NT2/D1 (cell line): ENCODE measurements around the gene SLC25A1.

Source experiments
- DNase-seq: peaks from one replicate; pipeline ENCODE4 v3.0.0-alpha.2; 2011; ENCODE audit warnings: low read depth, low spot score
- H3K27me3 ChIP-seq: 2 replicates; pipeline ENCODE4 v1.6.0; 2011; ENCODE audit warnings: mild to moderate bottlenecking; ENCODE audit not compliant: insufficient read length, insufficient read depth
- H3K36me3 ChIP-seq: 2 replicates; pipeline ENCODE4 v1.6.1; 2011; ENCODE audit warnings: mild to moderate bottlenecking, low read length, mixed read lengths; ENCODE audit not compliant: insufficient read depth, insufficient read length
- H3K4me1 ChIP-seq: 2 replicates; pipeline ENCODE4 v1.5.1; 2011; ENCODE audit not compliant: insufficient read depth, insufficient read length
- H3K4me3 ChIP-seq: 2 replicates; pipeline ENCODE4 v1.5.1; 2011; ENCODE audit warnings: low read depth; ENCODE audit not compliant: insufficient read length
- H3K9ac ChIP-seq: 2 replicates; pipeline ENCODE4 v1.6.0; 2011; ENCODE audit warnings: low read depth; ENCODE audit not compliant: insufficient read length
- H3K9me3 ChIP-seq: 2 replicates; pipeline ENCODE4 v1.5.1; 2011; ENCODE audit warnings: mild to moderate bottlenecking, low read length; ENCODE audit not compliant: insufficient read depth
- SUZ12 ChIP-seq: IDR thresholded peaks from 2 replicates; pipeline ENCODE4 v1.6.1; 2011; ENCODE audit not compliant: insufficient read length, insufficient read depth; ENCODE audit errors: extremely low read depth
- YY1 ChIP-seq: IDR thresholded peaks from 2 replicates; pipeline ENCODE4 v1.6.1; 2011; ENCODE audit not compliant: insufficient read length, insufficient read depth
- ZNF274 ChIP-seq: IDR thresholded peaks from 2 replicates; pipeline ENCODE4 v1.6.1; 2011; ENCODE audit warnings: mild to moderate bottlenecking, low read depth, low read length

Gene SLC25A1

GRCh38 chr22:19222242-19223005, 43.9 kb upstream of the SLC25A1 start:
- no peaks in the 10 kb centered on the region for H3K27me3 ChIP-seq
- DNase-seq, result no peak
- H3K9me3 ChIP-seq, result no peaks in the 10 kb centered on the region
- H3K4me1 ChIP-seq, result peaks cover 2% of the 10 kb centered on the region
- no peak overlapping the region for H3K4me3 ChIP-seq
- TF ChIP-seq YY1 (no peak), SUZ12 (no peak), ZNF274 (no peak)
- peaks cover 62% of the 10 kb centered on the region for H3K36me3 ChIP-seq
- H3K9ac ChIP-seq, result no peak overlapping the region

- Histone ChIP-seq H3K4me1 (peaks cover 2% of the 10 kb centered on the region), H3K27me3 (no peaks in the 10 kb centered on the region), H3K4me3 (no peak overlapping the region), H3K9ac (no peak overlapping the region), H3K36me3 (peaks cover 62% of the 10 kb centered on the region), H3K9me3 (no peaks in the 10 kb centered on the region)
- TF ChIP-seq ZNF274 (no peak), YY1 (no peak), SUZ12 (no peak)
- no peak for DNase-seq
Measured at GRCh38 chr22:19220867-19221266, 42.3 kb upstream of the SLC25A1 start.

- DNase-seq, result no peak
- H3K36me3 ChIP-seq, result peaks cover 51% of the 10 kb centered on the region
- no peak overlapping the region for H3K4me3 ChIP-seq
Measured at GRCh38 chr22:19218541-19219233, 40.2 kb upstream of the SLC25A1 start.

GRCh38 chr22:19216579-19216978, 38.0 kb upstream of the SLC25A1 start:
- peaks cover 34% of the 10 kb centered on the region for H3K36me3 ChIP-seq
- no peaks in the 10 kb centered on the region for H3K4me1 ChIP-seq
- no peaks in the 10 kb centered on the region for H3K9me3 ChIP-seq
- DNase-seq, result no peak
- no peak for TF ChIP-seq SUZ12
- TF ChIP-seq ZNF274, result no peak
- no peak for TF ChIP-seq YY1
- no peaks in the 10 kb centered on the region for H3K27me3 ChIP-seq
- H3K9ac ChIP-seq, result no peak overlapping the region
- no peak overlapping the region for H3K4me3 ChIP-seq

More at GRCh38 chr22:19218541-19219233, 40.2 kb upstream of the SLC25A1 start:
- no peak for TF ChIP-seq YY1
- no peak for TF ChIP-seq ZNF274
- no peak for TF ChIP-seq SUZ12
- Histone ChIP-seq H3K4me1 (no peaks in the 10 kb centered on the region), H3K9ac (no peak overlapping the region), H3K27me3 (no peaks in the 10 kb centered on the region), H3K9me3 (no peaks in the 10 kb centered on the region)

GRCh38 chr22:19215360-19215759, 36.8 kb upstream of the SLC25A1 start:
- H3K27me3 ChIP-seq, result no peaks in the 10 kb centered on the region
- TF ChIP-seq ZNF274 (no peak), YY1 (no peak), SUZ12 (no peak)
- peaks cover 22% of the 10 kb centered on the region for H3K36me3 ChIP-seq
- H3K9ac ChIP-seq, result no peak overlapping the region
- DNase-seq, result no peak
- no peaks in the 10 kb centered on the region for H3K4me1 ChIP-seq
- H3K4me3 ChIP-seq, result no peak overlapping the region
- H3K9me3 ChIP-seq, result no peaks in the 10 kb centered on the region

- Histone ChIP-seq H3K27me3 (no peaks in the 10 kb centered on the region), H3K4me1 (no peaks in the 10 kb centered on the region), H3K9ac (no peak overlapping the region), H3K36me3 (peaks cover 26% of the 10 kb centered on the region), H3K9me3 (no peaks in the 10 kb centered on the region), H3K4me3 (no peak overlapping the region)
- DNase-seq, result peak; percentile 8
- TF ChIP-seq YY1 (no peak), ZNF274 (no peak), SUZ12 (no peak)
Measured at GRCh38 chr22:19214078-19214473, 35.5 kb upstream of the SLC25A1 start.

- peak; percentile 8 for DNase-seq
- no peaks in the 10 kb centered on the region for H3K9me3 ChIP-seq
- no peaks in the 10 kb centered on the region for H3K27me3 ChIP-seq
- TF ChIP-seq YY1, result no peak
- H3K9ac ChIP-seq, result no peak overlapping the region
- peaks cover 32% of the 10 kb centered on the region for H3K36me3 ChIP-seq
- no peak overlapping the region for H3K4me3 ChIP-seq
- H3K4me1 ChIP-seq, result no peaks in the 10 kb centered on the region
Measured at GRCh38 chr22:19213442-19214077, 35.0 kb upstream of the SLC25A1 start.
